Sigmoid colon (tissue), 7 donors: ENCODE measurements around the gene SNX7. TPM values are rescaled to one million over a fixed set of nuclear protein-coding genes. Genes with fewer than 3 reads are reported as not detected.

ENCODE experiments used
- DNase-seq: peaks from one replicate; pipeline ENCODE4 v3.0.0-alpha.2; 2019
- H3K27ac ChIP-seq, 4 donors: fragments of 200-600 bp; sonication (generic); one replicate each; pipeline ENCODE4 v1.5.1; 2016 to 2019; ENCODE audit warnings: mild to moderate bottlenecking in 1 of 4
- H3K27me3 ChIP-seq, 3 donors: fragments of 200-600 bp; sonication (generic); one replicate each; pipeline ENCODE4 v1.5.1; 2019; ENCODE audit warnings: mild to moderate bottlenecking in 1 of 3
- H3K36me3 ChIP-seq, 4 donors: fragments of 200-600 bp; sonication (generic); one replicate each; pipeline ENCODE4 v1.5.1; 2016 to 2019
- H3K4me1 ChIP-seq, 4 donors: fragments of 200-600 bp; sonication (generic); one replicate each; pipeline ENCODE4 v1.5.1; 2017 to 2019
- H3K4me3 ChIP-seq, 4 donors: fragments of 200-600 bp; sonication (generic); one replicate each; pipeline ENCODE4 v1.5.1; 2017 to 2019; ENCODE audit warnings: mild to moderate bottlenecking in 2 of 4, moderate library complexity in 1 of 4
- H3K9me3 ChIP-seq, 4 donors: fragments of 200-600 bp in 3 of 4; sonication (generic) in 3 of 4; one replicate each; pipeline versions ENCODE4 v1.5.1 to v1.6.1; 2013 to 2019
- CTCF ChIP-seq, 4 experiments: fragments of 450-650 bp in 3 of 4; fragments of 200-600 bp in 1 of 4; IDR thresholded peaks; one replicate each; pipeline ENCODE4 v1.5.1; 2016 to 2019; ENCODE audit warnings: antibody characterized with exemption in 4 of 4, mild to moderate bottlenecking in 3 of 4, moderate library complexity in 2 of 4
- EP300 ChIP-seq, 4 donors: sonication (generic); formaldehyde crosslinking; IDR thresholded peaks; one replicate each; pipeline ENCODE4 v1.6.1; 2017; ENCODE audit warnings: antibody characterized with exemption in 4 of 4
- POLR2A ChIP-seq, 2 donors: fragments of 450-650 bp; IDR thresholded peaks; one replicate each; pipeline ENCODE4 v1.6.1; 2016; ENCODE audit warnings: antibody characterized with exemption in 2 of 2, mild to moderate bottlenecking in 2 of 2, moderate library complexity in 2 of 2
- POLR2AphosphoS5 ChIP-seq, 4 donors: sonication (generic); formaldehyde crosslinking; IDR thresholded peaks; one replicate each; pipeline ENCODE4 v1.6.1; 2017; ENCODE audit warnings: antibody characterized with exemption in 4 of 4
- WGBS, 2 donors: extraction: QIAGEN DNeasy Blood & Tissue Kit; methylation state at CpG; one replicate each; pipeline ENCODE4 v1.1.7; 2013; 5-methylcytosine and 5-hydroxymethylcytosine counted together
- intact Hi-C: fragments of 100-400 bp; cut with DNase I; formaldehyde crosslinking; loops from one replicate; pipeline ENCODE4 v1.15.1; 2023
- polyA plus RNA-seq, 3 donors: library from polyadenylated mRNA; stranded (reverse); fragments of 200-250 nt; gene quantifications; one replicate each; pipeline ENCODE4 v1.2.3, GENCODE V29; 2013
- total RNA-seq, 4 donors: library from RNA; depleted of rRNA; stranded (reverse); fragments of >200 nt; gene quantifications; one replicate each; pipeline ENCODE4 v1.1.0, GENCODE V29; 2016
- donor health status: healthy with polysubstance abuse.
- donor health status: Bipolar disorder and iron deficiency.
- donor health status: healthy.

Gene SNX7
- total and polyA plus RNA-seq, 7 donors = 27.1 to 46.7 (median 38.2) TPM

GRCh38 chr1:98690576-98690975, 29.1 kb downstream of the SNX7 start:
- no peak for DNase-seq
- H3K27ac ChIP-seq = no peak overlapping the region
- H3K9me3 ChIP-seq = no peaks in the 10 kb centered on the region
- intact Hi-C loops = no loop called here
- no peaks in the 10 kb centered on the region for H3K4me1 ChIP-seq
- TF ChIP-seq CTCF (IDR thresholded peaks at IDR 0.05) = no peak
- TF ChIP-seq EP300 (IDR thresholded peaks at IDR 0.05) = no peak
- TF ChIP-seq POLR2A (IDR thresholded peaks at IDR 0.05) = no peak
- TF ChIP-seq POLR2AphosphoS5 (IDR thresholded peaks at IDR 0.05) = no peak
- peaks cover 0 to 19% (median 0%) of the 10 kb centered on the region in 4 donors for H3K36me3 ChIP-seq
- H3K4me3 ChIP-seq = no peak overlapping the region
- H3K27me3 ChIP-seq = no peaks in the 10 kb centered on the region

- Histone ChIP-seq H3K36me3 (peaks cover 0 to 13% (median 0%) of the 10 kb centered on the region in 4 donors), H3K27ac (no peak overlapping the region), H3K4me3 (no peak overlapping the region), H3K4me1 (no peaks in the 10 kb centered on the region), H3K27me3 (no peaks in the 10 kb centered on the region), H3K9me3 (no peaks in the 10 kb centered on the region)
- 89 to 94% methylated on average over 2 of the region's 2 CpGs for WGBS, 2 donors
- TF ChIP-seq CTCF (IDR thresholded peaks at IDR 0.05) (no peak), EP300 (IDR thresholded peaks at IDR 0.05) (no peak), POLR2AphosphoS5 (IDR thresholded peaks at IDR 0.05) (no peak), POLR2A (IDR thresholded peaks at IDR 0.05) (no peak)
- DNase-seq = no peak
- intact Hi-C loops = no loop called here
Measured at GRCh38 chr1:98692482-98692881, 31.0 kb downstream of the SNX7 start.

GRCh38 chr1:98693385-98693784, 31.9 kb downstream of the SNX7 start:
- TF ChIP-seq POLR2AphosphoS5 (IDR thresholded peaks at IDR 0.05) (no peak), EP300 (IDR thresholded peaks at IDR 0.05) (no peak)
- 78 to 83% methylated on average over 2 of the region's 2 CpGs for WGBS, 2 donors
- intact Hi-C loops = no loop called here
- H3K4me1 ChIP-seq = no peaks in the 10 kb centered on the region
- DNase-seq = no peak
- H3K9me3 ChIP-seq = no peaks in the 10 kb centered on the region
- no peak overlapping the region for H3K4me3 ChIP-seq
- peaks cover 0 to 13% (median 0%) of the 10 kb centered on the region in 4 donors for H3K36me3 ChIP-seq
- H3K27ac ChIP-seq = no peak overlapping the region
- no peaks in the 10 kb centered on the region for H3K27me3 ChIP-seq

GRCh38 chr1:98696077-98696476, 34.6 kb downstream of the SNX7 start:
- 95 to 96% methylated on average over 4 of the region's 4 CpGs for WGBS, 2 donors
- Histone ChIP-seq H3K27me3 (no peaks in the 10 kb centered on the region), H3K27ac (no peak overlapping the region), H3K36me3 (peaks cover 0 to 13% (median 0%) of the 10 kb centered on the region in 4 donors), H3K4me1 (peaks cover 0 to 11% (median 7%) of the 10 kb centered on the region in 4 donors), H3K4me3 (no peak overlapping the region), H3K9me3 (no peaks in the 10 kb centered on the region)
- TF ChIP-seq POLR2A (IDR thresholded peaks at IDR 0.05) = no peak
- TF ChIP-seq POLR2AphosphoS5 (IDR thresholded peaks at IDR 0.05) = no peak
- TF ChIP-seq CTCF (IDR thresholded peaks at IDR 0.05) = no peak
- no peak for TF ChIP-seq EP300 (IDR thresholded peaks at IDR 0.05)
- no peak for DNase-seq
- intact Hi-C loops = no loop called here

GRCh38 chr1:98697781-98698180, 36.3 kb downstream of the SNX7 start:
- Histone ChIP-seq H3K4me3 (no peak overlapping the region), H3K27ac (no peak overlapping the region), H3K36me3 (peaks cover 0 to 17% (median 0%) of the 10 kb centered on the region in 4 donors), H3K9me3 (no peaks in the 10 kb centered on the region), H3K27me3 (no peaks in the 10 kb centered on the region), H3K4me1 (peaks cover 0 to 11% (median 7%) of the 10 kb centered on the region in 4 donors)
- intact Hi-C loops = no loop called here
- TF ChIP-seq CTCF (IDR thresholded peaks at IDR 0.05) = no peak
- no peak for TF ChIP-seq POLR2AphosphoS5 (IDR thresholded peaks at IDR 0.05)
- no peak for TF ChIP-seq POLR2A (IDR thresholded peaks at IDR 0.05)
- no peak for TF ChIP-seq EP300 (IDR thresholded peaks at IDR 0.05)
- no peak for DNase-seq
- WGBS, 2 donors = 94 to 95% methylated on average over 1 of the region's 1 CpG
